ENCODE results near the gene OR6V1.

OR6V1 gene, protein sequence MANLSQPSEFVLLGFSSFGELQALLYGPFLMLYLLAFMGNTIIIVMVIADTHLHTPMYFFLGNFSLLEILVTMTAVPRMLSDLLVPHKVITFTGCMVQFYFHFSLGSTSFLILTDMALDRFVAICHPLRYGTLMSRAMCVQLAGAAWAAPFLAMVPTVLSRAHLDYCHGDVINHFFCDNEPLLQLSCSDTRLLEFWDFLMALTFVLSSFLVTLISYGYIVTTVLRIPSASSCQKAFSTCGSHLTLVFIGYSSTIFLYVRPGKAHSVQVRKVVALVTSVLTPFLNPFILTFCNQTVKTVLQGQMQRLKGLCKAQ

DNA sequence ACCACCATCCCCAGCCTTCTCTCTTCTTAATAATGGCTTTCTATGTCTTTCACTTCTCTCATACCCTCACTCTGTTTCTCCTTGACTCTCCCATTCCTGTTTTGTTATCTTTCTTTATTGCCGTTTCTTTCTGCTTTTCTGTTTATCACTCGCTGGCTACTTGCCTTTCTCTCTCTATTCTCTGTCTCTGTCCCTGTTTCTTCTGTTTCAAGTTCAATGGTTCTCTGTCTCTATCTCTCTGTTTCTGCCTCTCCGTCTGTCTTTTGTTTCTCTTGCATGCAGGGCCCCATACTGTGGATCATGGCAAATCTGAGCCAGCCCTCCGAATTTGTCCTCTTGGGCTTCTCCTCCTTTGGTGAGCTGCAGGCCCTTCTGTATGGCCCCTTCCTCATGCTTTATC lies at the start of gene OR6V1:
Gene OR6V1 (plus strand): TSS at position 301 of the 400 bp plus-strand sequence. CDS start 0 bp downstream, at position 301.
- H3K4me3 ChIP-seq (ENCODE audit: low read length) = no peak within 1 kb of the TSS
- H3K9ac ChIP-seq (ENCODE audit: low read depth, low read length) = no peak within 1 kb of the TSS
- no peaks in the 10 kb centered on the region for H3K4me1 ChIP-seq (ENCODE audit: insufficient read depth, low read length)
- no peaks in the 10 kb centered on the region for H3K27me3 ChIP-seq (ENCODE audit: insufficient read depth, low read length)
- H3K36me3 ChIP-seq (ENCODE audit: insufficient read depth, low read depth, low read length) = no peaks in the 10 kb centered on the region
- H3K9me3 ChIP-seq (ENCODE audit: insufficient read depth, low read depth, low read length) = no peaks in the 10 kb centered on the region
- no peak within 1 kb of the TSS for H3K27ac ChIP-seq (ENCODE audit: low read length)

DNA sequence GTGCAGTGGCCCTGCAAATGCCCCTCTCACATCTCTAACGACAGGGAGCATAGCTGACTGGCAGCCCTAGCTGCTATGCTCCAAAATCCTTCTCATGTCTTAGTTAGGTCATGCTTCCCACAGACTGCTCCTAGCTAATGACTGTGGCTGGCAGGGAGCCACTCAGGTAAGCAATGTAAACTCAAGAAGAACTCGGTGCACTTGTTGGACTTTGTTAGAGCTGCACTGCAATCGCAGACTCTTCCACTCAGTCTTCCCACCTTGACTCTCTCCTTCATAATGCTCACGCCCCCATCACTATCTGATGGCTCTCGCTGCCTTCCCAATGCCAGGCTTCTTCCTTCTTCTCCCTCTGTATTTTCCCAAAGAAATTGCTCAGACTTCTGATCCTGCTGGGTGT lies 49.2 kb upstream of the OR6V1 start:
- H3K4me1 ChIP-seq (ENCODE audit: insufficient read depth, low read length) = no peaks in the 10 kb centered on the region
- H3K27ac ChIP-seq (ENCODE audit: low read length) = no peak overlapping the region
- no peaks in the 10 kb centered on the region for H3K36me3 ChIP-seq (ENCODE audit: insufficient read depth, low read depth, low read length)
- H3K9me3 ChIP-seq (ENCODE audit: insufficient read depth, low read depth, low read length) = no peaks in the 10 kb centered on the region; the same call in 1 of the 2 replicates
- no peak overlapping the region for H3K4me3 ChIP-seq (ENCODE audit: low read length)
- no peak overlapping the region for H3K9ac ChIP-seq (ENCODE audit: low read depth, low read length)
- no peaks in the 10 kb centered on the region for H3K27me3 ChIP-seq (ENCODE audit: insufficient read depth, low read length)

DNA sequence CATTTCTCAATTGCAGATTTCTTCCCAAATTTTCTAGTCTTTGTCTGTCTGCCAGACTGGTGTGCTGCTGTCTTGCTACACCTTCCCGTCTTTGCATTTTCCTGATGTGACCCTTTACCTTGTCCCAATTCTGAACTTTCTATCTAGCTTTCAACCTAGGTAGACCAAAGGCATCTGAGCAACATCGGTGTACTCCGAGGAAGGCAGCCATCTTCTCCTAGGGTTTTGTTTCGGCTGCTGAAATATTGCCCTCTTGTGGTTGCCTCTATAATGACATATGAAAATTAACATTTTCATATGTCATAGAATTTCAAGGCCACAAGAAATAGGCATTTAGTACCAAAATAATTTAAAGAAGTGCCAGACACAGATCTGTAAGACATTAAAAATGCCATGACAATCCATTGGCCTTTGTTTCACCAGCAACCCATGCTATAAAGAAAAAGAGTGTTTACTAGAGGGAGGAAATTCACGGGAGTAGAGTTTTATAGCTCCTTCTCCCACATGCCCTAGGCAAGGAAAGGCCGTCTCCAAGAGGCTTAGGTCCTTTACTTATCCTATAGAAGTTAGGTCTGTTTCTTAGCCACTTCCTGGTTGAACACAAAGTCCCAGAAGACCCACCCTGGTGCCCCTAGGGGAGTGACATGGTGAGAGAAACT lies 48.6 kb upstream of the OR6V1 start:
- no peak overlapping the region for H3K27ac ChIP-seq (ENCODE audit: low read length)
- H3K9me3 ChIP-seq (ENCODE audit: insufficient read depth, low read depth, low read length) = no peaks in the 10 kb centered on the region; the same call in 1 of the 2 replicates
- no peaks in the 10 kb centered on the region for H3K27me3 ChIP-seq (ENCODE audit: insufficient read depth, low read length)
- H3K36me3 ChIP-seq (ENCODE audit: insufficient read depth, low read depth, low read length) = no peaks in the 10 kb centered on the region
- no peaks in the 10 kb centered on the region for H3K4me1 ChIP-seq (ENCODE audit: insufficient read depth, low read length)
- 0 out of 2 replicates have a peak overlapping the region, but pooled peaks have one; percentile 15 for H3K4me3 ChIP-seq (ENCODE audit: low read length)
- H3K9ac ChIP-seq (ENCODE audit: low read depth, low read length) = no peak overlapping the region

DNA sequence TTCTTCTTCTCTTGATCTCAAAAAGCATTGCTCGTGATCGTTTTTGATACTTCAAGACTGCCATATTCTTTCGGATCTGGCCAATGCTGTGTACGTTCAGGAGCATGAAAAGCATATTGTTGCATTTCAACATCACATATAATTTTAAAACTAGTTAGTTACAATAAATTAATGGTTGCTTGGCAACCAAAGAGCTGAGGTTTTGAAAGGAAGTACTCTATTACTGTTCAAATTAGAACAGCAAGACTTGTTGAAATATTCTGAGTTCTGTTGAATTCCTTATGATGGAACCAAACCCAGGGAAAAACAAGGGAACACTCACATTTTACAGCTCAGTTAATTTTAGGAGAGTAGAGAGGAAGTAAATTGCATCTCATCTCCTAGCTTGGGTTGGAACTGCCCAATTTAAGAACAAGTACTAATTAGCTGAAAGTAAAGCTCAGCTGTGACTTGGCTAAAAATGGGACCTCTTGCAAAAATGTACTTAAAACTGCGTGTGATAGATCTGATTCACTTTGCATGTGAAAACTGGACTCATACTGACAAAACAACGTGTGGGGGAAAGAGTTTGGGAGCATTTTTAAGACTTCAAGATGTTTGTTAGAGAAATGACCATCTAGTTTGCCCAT lies 46.4 kb upstream of the OR6V1 start:
- H3K4me3 ChIP-seq (ENCODE audit: low read length) = no peak overlapping the region
- no peak overlapping the region for H3K27ac ChIP-seq (ENCODE audit: low read length)
- no peaks in the 10 kb centered on the region; the same call in 1 of the 2 replicates for H3K9me3 ChIP-seq (ENCODE audit: insufficient read depth, low read depth, low read length)
- H3K4me1 ChIP-seq (ENCODE audit: insufficient read depth, low read length) = no peaks in the 10 kb centered on the region
- no peak overlapping the region for H3K9ac ChIP-seq (ENCODE audit: low read depth, low read length)
- no peaks in the 10 kb centered on the region for H3K36me3 ChIP-seq (ENCODE audit: insufficient read depth, low read depth, low read length)
- H3K27me3 ChIP-seq (ENCODE audit: insufficient read depth, low read length) = no peaks in the 10 kb centered on the region

DNA sequence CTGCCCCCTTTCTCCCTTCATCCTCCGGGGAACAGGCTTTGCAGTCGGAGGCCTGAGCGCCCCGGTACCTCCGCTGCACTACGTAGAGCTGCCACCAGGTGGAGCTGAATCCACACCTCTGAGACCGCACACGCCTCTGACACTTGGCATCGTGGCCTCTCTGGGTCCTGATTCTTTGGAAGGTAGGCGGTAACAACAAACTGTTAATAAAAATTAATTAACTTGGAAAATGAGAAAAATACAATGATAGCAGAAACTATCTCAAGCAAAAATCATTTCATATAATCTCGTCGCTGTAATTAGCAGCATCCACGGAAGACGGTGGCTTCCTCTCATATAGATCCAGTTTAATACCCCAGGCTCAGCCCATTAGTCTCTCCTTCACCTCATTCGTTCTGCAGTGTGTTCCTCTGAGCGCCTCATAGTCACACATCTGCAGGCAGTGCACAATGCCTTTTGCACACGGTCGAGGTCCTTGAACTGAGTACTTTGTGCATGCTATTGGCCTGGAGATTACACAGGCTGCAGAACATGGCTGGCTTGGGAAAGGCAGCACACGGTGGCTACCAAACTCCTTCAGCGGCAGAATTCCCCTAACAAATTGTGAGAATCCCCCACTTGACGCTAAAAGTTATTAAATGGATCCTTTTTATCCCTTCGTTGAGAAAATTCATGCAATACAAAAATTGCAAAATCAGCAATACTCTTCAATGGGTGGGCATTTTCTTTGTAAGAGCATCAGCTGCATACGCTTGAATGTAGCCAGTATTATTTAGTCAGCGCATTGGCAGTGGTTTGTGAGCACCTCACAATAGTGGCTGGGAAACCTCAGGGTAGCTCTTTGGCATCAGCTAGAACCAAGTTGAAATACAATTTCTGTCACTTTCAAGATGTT lies 43.9 kb upstream of the OR6V1 start:
- no peaks in the 10 kb centered on the region for H3K27me3 ChIP-seq (ENCODE audit: insufficient read depth, low read length)
- no peak overlapping the region for H3K27ac ChIP-seq (ENCODE audit: low read length)
- H3K36me3 ChIP-seq (ENCODE audit: insufficient read depth, low read depth, low read length) = no peaks in the 10 kb centered on the region
- no peak overlapping the region for H3K4me3 ChIP-seq (ENCODE audit: low read length)
- no peaks in the 10 kb centered on the region for H3K4me1 ChIP-seq (ENCODE audit: insufficient read depth, low read length)
- H3K9me3 ChIP-seq (ENCODE audit: insufficient read depth, low read depth, low read length) = no peaks in the 10 kb centered on the region
- H3K9ac ChIP-seq (ENCODE audit: low read depth, low read length) = no peak overlapping the region

DNA sequence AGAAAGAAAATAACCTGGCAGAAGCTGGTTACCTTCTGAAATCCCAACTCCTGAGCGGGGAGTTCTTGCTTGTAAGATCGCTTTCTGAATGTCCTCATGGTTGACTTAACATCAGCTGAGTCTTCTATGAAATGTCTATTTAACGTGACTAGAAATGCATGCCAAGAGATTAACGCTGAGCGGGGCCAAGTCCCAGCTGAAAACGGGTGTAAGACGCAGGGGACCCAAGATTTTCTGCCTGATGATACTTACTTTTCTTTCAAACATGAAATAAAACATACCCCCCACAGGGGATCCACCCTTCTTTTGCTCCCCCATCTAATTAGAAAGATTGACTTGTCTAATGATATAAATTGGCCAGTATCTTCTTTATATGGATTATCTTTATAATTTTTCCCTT lies 40.1 kb upstream of the OR6V1 start:
- H3K27ac ChIP-seq (ENCODE audit: low read length) = no peak overlapping the region
- no peaks in the 10 kb centered on the region for H3K36me3 ChIP-seq (ENCODE audit: insufficient read depth, low read depth, low read length)
- H3K4me3 ChIP-seq (ENCODE audit: low read length) = no peak overlapping the region
- H3K9me3 ChIP-seq (ENCODE audit: insufficient read depth, low read depth, low read length) = no peaks in the 10 kb centered on the region
- H3K27me3 ChIP-seq (ENCODE audit: insufficient read depth, low read length) = no peaks in the 10 kb centered on the region
- H3K4me1 ChIP-seq (ENCODE audit: insufficient read depth, low read length) = no peaks in the 10 kb centered on the region
- no peak overlapping the region for H3K9ac ChIP-seq (ENCODE audit: low read depth, low read length)

DNA sequence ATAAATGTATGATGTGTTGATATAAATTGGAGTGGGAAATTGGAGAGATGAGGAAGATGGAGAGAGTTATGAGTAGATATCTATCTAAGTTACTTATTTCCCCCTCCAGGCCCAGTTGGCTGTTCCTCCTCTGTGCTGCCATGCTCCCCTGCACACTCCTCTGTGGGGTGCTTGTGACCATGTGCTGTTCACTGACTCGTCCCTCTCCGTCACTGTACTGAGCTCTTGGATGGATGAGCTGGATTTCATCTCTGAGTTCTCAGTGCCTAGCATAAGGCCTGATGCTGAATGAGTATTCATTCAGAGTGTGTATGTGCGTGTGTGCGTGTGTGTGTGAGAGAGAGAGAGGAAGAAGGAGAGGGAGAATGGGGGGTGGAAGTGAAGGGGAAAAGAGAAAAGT lies 39.7 kb upstream of the OR6V1 start:
- no peaks in the 10 kb centered on the region for H3K27me3 ChIP-seq (ENCODE audit: insufficient read depth, low read length)
- no peaks in the 10 kb centered on the region for H3K9me3 ChIP-seq (ENCODE audit: insufficient read depth, low read depth, low read length)
- H3K36me3 ChIP-seq (ENCODE audit: insufficient read depth, low read depth, low read length) = no peaks in the 10 kb centered on the region
- H3K9ac ChIP-seq (ENCODE audit: low read depth, low read length) = no peak overlapping the region
- H3K27ac ChIP-seq (ENCODE audit: low read length) = no peak overlapping the region
- H3K4me3 ChIP-seq (ENCODE audit: low read length) = no peak overlapping the region
- no peaks in the 10 kb centered on the region for H3K4me1 ChIP-seq (ENCODE audit: insufficient read depth, low read length)

DNA sequence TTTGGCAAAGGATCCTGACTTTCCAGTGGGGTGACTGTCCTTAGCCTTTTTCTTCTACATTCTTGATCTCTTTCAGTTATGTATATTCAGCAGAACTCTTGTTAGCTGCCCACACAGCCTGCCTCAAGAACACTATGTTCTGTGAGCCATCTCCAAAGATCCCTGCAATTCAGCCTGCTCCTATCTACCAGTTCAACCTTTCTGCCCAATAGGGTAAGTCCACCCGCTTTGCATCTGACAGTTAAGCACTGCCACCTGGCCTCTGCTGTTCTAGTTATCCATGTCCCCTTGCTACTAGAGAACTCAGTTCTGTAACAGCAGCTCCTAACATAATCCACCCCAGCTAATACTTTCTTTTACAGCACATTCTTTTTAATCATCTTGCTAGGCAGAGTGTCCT lies 38.7 kb upstream of the OR6V1 start:
- H3K36me3 ChIP-seq (ENCODE audit: insufficient read depth, low read depth, low read length) = no peaks in the 10 kb centered on the region
- no peak overlapping the region for H3K27ac ChIP-seq (ENCODE audit: low read length)
- no peak overlapping the region for H3K4me3 ChIP-seq (ENCODE audit: low read length)
- H3K9ac ChIP-seq (ENCODE audit: low read depth, low read length) = no peak overlapping the region
- no peaks in the 10 kb centered on the region for H3K4me1 ChIP-seq (ENCODE audit: insufficient read depth, low read length)
- no peaks in the 10 kb centered on the region for H3K27me3 ChIP-seq (ENCODE audit: insufficient read depth, low read length)
- H3K9me3 ChIP-seq (ENCODE audit: insufficient read depth, low read depth, low read length) = no peaks in the 10 kb centered on the region

DNA sequence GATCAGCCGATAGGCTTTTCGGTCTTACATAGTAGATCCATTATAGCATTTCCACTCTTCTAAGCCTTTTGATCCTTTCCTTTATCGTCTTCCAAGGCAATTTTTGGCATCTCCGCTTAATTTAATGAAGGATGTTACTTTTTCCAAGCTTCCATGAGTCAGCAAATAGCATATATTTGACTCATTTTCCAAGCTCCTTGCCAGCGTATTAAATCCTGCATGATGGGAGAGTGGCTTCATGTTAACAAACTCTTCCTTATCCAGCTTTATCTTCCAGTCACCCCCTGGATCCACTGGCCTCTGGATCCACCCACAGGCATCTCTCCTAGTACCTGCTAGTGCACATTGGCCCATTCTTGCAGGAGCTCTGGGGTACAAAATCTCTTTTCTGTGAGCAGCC lies 38.2 kb upstream of the OR6V1 start:
- Histone ChIP-seq H3K27ac (ENCODE audit: low read length) (no peak overlapping the region), H3K36me3 (ENCODE audit: insufficient read depth, low read depth, low read length) (no peaks in the 10 kb centered on the region), H3K9ac (ENCODE audit: low read depth, low read length) (no peak overlapping the region), H3K4me3 (ENCODE audit: low read length) (no peak overlapping the region), H3K4me1 (ENCODE audit: insufficient read depth, low read length) (no peaks in the 10 kb centered on the region), H3K27me3 (ENCODE audit: insufficient read depth, low read length) (no peaks in the 10 kb centered on the region), H3K9me3 (ENCODE audit: insufficient read depth, low read depth, low read length) (no peaks in the 10 kb centered on the region)

DNA sequence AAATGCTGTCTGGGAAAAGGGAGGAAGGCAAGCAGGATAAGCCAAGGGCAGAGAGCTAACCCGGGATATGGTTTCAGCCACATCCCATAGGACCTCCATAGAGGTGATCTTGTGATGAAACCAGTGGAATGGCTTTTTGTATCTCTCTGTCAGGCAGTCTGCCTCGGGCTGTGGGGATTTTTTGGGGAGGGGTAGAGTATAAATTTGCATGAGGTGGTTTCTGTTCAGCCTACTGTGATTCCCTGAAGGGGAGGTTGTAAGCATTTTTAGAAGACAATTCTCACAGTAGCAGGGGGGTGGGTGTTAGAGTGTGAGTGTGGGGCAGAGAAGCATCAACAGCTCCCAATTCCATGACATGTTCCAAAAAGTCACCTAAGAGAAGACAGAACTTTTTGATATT lies 37.1 kb upstream of the OR6V1 start:
- Histone ChIP-seq H3K9me3 (ENCODE audit: insufficient read depth, low read depth, low read length) (no peaks in the 10 kb centered on the region), H3K27me3 (ENCODE audit: insufficient read depth, low read length) (no peaks in the 10 kb centered on the region), H3K36me3 (ENCODE audit: insufficient read depth, low read depth, low read length) (no peaks in the 10 kb centered on the region), H3K27ac (ENCODE audit: low read length) (no peak overlapping the region), H3K4me1 (ENCODE audit: insufficient read depth, low read length) (no peaks in the 10 kb centered on the region), H3K4me3 (ENCODE audit: low read length) (no peak overlapping the region), H3K9ac (ENCODE audit: low read depth, low read length) (no peak overlapping the region)

DNA sequence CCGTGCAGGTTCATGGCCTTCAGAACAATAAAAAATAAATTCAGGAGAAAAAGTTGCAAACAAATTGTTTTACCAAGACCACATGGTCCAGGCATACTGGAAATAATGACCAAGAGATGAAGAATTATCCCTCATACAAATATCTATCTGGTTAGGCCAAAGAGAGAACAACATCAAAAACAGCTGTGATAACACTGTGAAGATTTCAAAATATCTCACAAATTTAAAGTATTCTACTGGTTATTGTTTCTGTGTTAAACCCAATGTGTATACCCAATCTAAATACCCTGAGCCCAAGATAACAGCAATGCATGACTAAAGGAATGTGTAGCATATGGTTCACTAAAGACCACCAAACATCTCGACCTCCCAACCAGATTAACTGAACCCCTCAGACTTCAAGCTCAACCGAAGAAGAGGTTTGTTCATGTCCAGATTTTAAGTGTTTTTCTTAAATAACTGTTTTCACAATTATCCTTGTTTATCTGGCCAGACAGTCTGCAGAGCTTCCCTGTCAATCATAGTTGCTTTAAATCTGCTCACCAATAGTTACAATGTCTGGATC lies 36.1 kb upstream of the OR6V1 start:
- H3K9ac ChIP-seq (ENCODE audit: low read depth, low read length) = no peak overlapping the region
- no peaks in the 10 kb centered on the region for H3K36me3 ChIP-seq (ENCODE audit: insufficient read depth, low read depth, low read length)
- no peak overlapping the region for H3K27ac ChIP-seq (ENCODE audit: low read length)
- no peak overlapping the region for H3K4me3 ChIP-seq (ENCODE audit: low read length)
- no peaks in the 10 kb centered on the region for H3K4me1 ChIP-seq (ENCODE audit: insufficient read depth, low read length)
- no peaks in the 10 kb centered on the region for H3K9me3 ChIP-seq (ENCODE audit: insufficient read depth, low read depth, low read length)
- no peaks in the 10 kb centered on the region for H3K27me3 ChIP-seq (ENCODE audit: insufficient read depth, low read length)
